Measurements from ENCODE around the gene IFNLR1. TPM values are rescaled to one million over a fixed set of nuclear protein-coding genes. Genes with fewer than 3 reads are reported as not detected.

Gene IFNLR1
- total RNA-seq, 4 donors from 2014 or later = 1.3 to 1.5 TPM; not detected in 2

- Histone ChIP-seq H3K9me3 (no peaks in the 10 kb centered on the region), H3K4me1 (no peaks in the 10 kb centered on the region), H3K27me3 (no peaks in the 10 kb centered on the region), H3K4me3 (no peak overlapping the region), H3K27ac (no peak overlapping the region), H3K36me3 (no peaks in the 10 kb centered on the region)
- WGBS, 2 donors = 82% methylated on average over 10 of the region's 10 CpGs
- TF ChIP-seq EP300 (IDR thresholded peaks at IDR 0.05) = no peak
- TF ChIP-seq POLR2A (IDR thresholded peaks at IDR 0.05) = no peak
- TF ChIP-seq CTCF (IDR thresholded peaks at IDR 0.05) = no peak
- DNase-seq (ENCODE audit: low spot score in 2 of 2) = no peak
Observed at GRCh38 chr1:24179251-24179840, 7.7 kb downstream of the IFNLR1 start.

- H3K27ac ChIP-seq = no peak overlapping the region
- 65 to 68% methylated on average over 3 of the region's 3 CpGs for WGBS, 2 donors
- TF ChIP-seq CTCF (IDR thresholded peaks at IDR 0.05) (no peak), POLR2A (IDR thresholded peaks at IDR 0.05) (no peak), EP300 (IDR thresholded peaks at IDR 0.05) (no peak)
- no peak overlapping the region for H3K4me3 ChIP-seq
- no peak for DNase-seq (ENCODE audit: low spot score in 2 of 2)
- no peaks in the 10 kb centered on the region for H3K9me3 ChIP-seq
- H3K4me1 ChIP-seq = no peaks in the 10 kb centered on the region
- H3K36me3 ChIP-seq = no peaks in the 10 kb centered on the region
- H3K27me3 ChIP-seq = no peaks in the 10 kb centered on the region
Observed at GRCh38 chr1:24178407-24178806, 8.7 kb downstream of the IFNLR1 start.

- Histone ChIP-seq H3K36me3 (no peaks in the 10 kb centered on the region), H3K27me3 (no peaks in the 10 kb centered on the region), H3K4me1 (no peaks in the 10 kb centered on the region), H3K4me3 (no peak overlapping the region), H3K27ac (no peak overlapping the region), H3K9me3 (peaks cover 0 to 3% (median 0%) of the 10 kb centered on the region in 4 donors)
- WGBS, 2 donors = 89% methylated on average over 10 of the region's 10 CpGs
- no peak for DNase-seq (ENCODE audit: low spot score in 2 of 2)
- TF ChIP-seq CTCF (IDR thresholded peaks at IDR 0.05) = no peak
- TF ChIP-seq POLR2A (IDR thresholded peaks at IDR 0.05) = no peak
- no peak for TF ChIP-seq EP300 (IDR thresholded peaks at IDR 0.05)
Observed at GRCh38 chr1:24177161-24177560, 9.9 kb downstream of the IFNLR1 start.

- Histone ChIP-seq H3K27me3 (peaks cover 0 to under 1% of the 10 kb centered on the region in 2 donors), H3K27ac (no peak overlapping the region), H3K36me3 (no peaks in the 10 kb centered on the region), H3K9me3 (peaks cover 0 to 3% (median 0%) of the 10 kb centered on the region in 4 donors), H3K4me3 (no peak overlapping the region), H3K4me1 (no peaks in the 10 kb centered on the region)
- 68 to 75% methylated on average over 6 of the region's 6 CpGs for whole genome bisulfite sequencing, 2 donors
- TF ChIP-seq CTCF (IDR thresholded peaks at IDR 0.05) (no peak), EP300 (IDR thresholded peaks at IDR 0.05) (no peak), POLR2A (IDR thresholded peaks at IDR 0.05) (no peak)
- DNase-seq (ENCODE audit: low spot score in 2 of 2) = no peak
Observed at GRCh38 chr1:24175033-24175755, 11.9 kb downstream of the IFNLR1 start.
